IgD-negative memory B cell (primary cell): Measurements from ENCODE around the gene GSDMA. TPM values are rescaled to one million over a fixed set of nuclear protein-coding genes. Genes with fewer than 3 reads are reported as not detected.

Experiments
- H3K27ac Mint-ChIP-seq, 3 donors: one replicate each; pipeline ENCODE4 v1.8.0; 2020 to 2022; ENCODE audit warnings: mild to moderate bottlenecking in 3 of 3, mixed read lengths in 3 of 3, moderate library complexity in 1 of 3
- H3K27me3 Mint-ChIP-seq: one replicate; pipeline ENCODE4 v1.8.0; 2021; ENCODE audit warnings: mixed read lengths
- H3K36me3 Mint-ChIP-seq: one replicate; pipeline ENCODE4 v1.8.0; 2020; ENCODE audit warnings: mild to moderate bottlenecking, mixed read lengths
- H3K4me1 Mint-ChIP-seq, 3 donors: one replicate each; pipeline ENCODE4 v1.8.0; 2020 to 2022; ENCODE audit warnings: mixed read lengths in 3 of 3, mild to moderate bottlenecking in 1 of 3
- H3K4me3 Mint-ChIP-seq, 4 donors: one replicate each; pipeline ENCODE4 v1.8.0; 2020 to 2022; ENCODE audit warnings: mild to moderate bottlenecking in 4 of 4, mixed read lengths in 4 of 4, moderate library complexity in 3 of 4
- H3K9me3 Mint-ChIP-seq, 3 donors: one replicate each; pipeline ENCODE4 v1.8.0; 2020 to 2021; ENCODE audit warnings: mixed read lengths in 3 of 3, mild to moderate bottlenecking in 1 of 3
- polyA plus RNA-seq: library from polyadenylated mRNA; unstranded; fragments of 300-500 nt; fragmentation: Illumina TruSeq; gene quantifications from one replicate; pipeline ENCODE4 v1.2.3, GENCODE V29; 2021

The GSDMA gene
- polyA plus RNA-seq, 1 donor from 2014 or later = 0.19 TPM

GRCh38 chr17:39926135-39926587, 36.6 kb upstream of the GSDMA start:
- H3K36me3 Mint-ChIP-seq = peaks cover 2% of the 10 kb centered on the region
- H3K4me1 Mint-ChIP-seq = peaks cover 23 to 40% (median 30%) of the 10 kb centered on the region in 3 donors
- H3K27me3 Mint-ChIP-seq = no peaks in the 10 kb centered on the region
- H3K4me3 Mint-ChIP-seq = peak overlapping the region; percentile 90 to 98 (median 95)
- H3K9me3 Mint-ChIP-seq = no peaks in the 10 kb centered on the region
- H3K27ac Mint-ChIP-seq = peak overlapping the region; percentile 14 to 86 (median 67)

GRCh38 chr17:39926588-39927100, 36.2 kb upstream of the GSDMA start:
- no peaks in the 10 kb centered on the region for H3K27me3 Mint-ChIP-seq

GRCh38 chr17:39927101-39927928, 35.5 kb upstream of the GSDMA start, which contains the start of the genes LRRC3C and ORMDL3:
LRRC3C (plus strand) TSS chr17:39927732; CDS start chr17:39941524, 13,792 bp downstream.
ORMDL3 (minus strand) TSS chr17:39927601; CDS start chr17:39924203, 3,398 bp downstream.
- H3K36me3 Mint-ChIP-seq = no peaks in the 10 kb centered on the region
- H3K9me3 Mint-ChIP-seq = no peaks in the 10 kb centered on the region
- peak within 1 kb of the TSS; percentile 90 to 98 (median 95) for H3K4me3 Mint-ChIP-seq
- H3K27ac Mint-ChIP-seq = peak within 1 kb of the TSS; percentile 83 to 94 (median 83)
- H3K27me3 Mint-ChIP-seq = no peaks in the 10 kb centered on the region
- peaks cover 13 to 30% (median 26%) of the 10 kb centered on the region in 3 donors for H3K4me1 Mint-ChIP-seq

More at GRCh38 chr17:39926588-39927100, 36.2 kb upstream of the GSDMA start:
- Mint-ChIP-seq H3K36me3 (peaks cover under 1% of the 10 kb centered on the region), H3K4me1 (peaks cover 18 to 35% (median 26%) of the 10 kb centered on the region in 3 donors), H3K27ac (peak overlapping the region; percentile 14 to 86 (median 67)), H3K9me3 (no peaks in the 10 kb centered on the region), H3K4me3 (peak overlapping the region; percentile 90 to 98 (median 95))

- Mint-ChIP-seq H3K36me3 (no peaks in the 10 kb centered on the region), H3K4me1 (peaks cover 13 to 31% (median 26%) of the 10 kb centered on the region in 3 donors), H3K27me3 (no peaks in the 10 kb centered on the region), H3K27ac (peak overlapping the region; percentile 83 to 94 (median 83)), H3K9me3 (no peaks in the 10 kb centered on the region), H3K4me3 (peak overlapping the region; percentile 90 to 98 (median 95))
Measured at GRCh38 chr17:39927929-39928857, 34.6 kb upstream of the GSDMA start.

GRCh38 chr17:39928858-39929645, 33.8 kb upstream of the GSDMA start:
- H3K27me3 Mint-ChIP-seq = no peaks in the 10 kb centered on the region
- no peaks in the 10 kb centered on the region for H3K36me3 Mint-ChIP-seq
- H3K27ac Mint-ChIP-seq = peak overlapping the region in 1 of 3 donors; percentile 83
- H3K4me3 Mint-ChIP-seq = peak overlapping the region in 1 of 4 donors; percentile 93
- H3K4me1 Mint-ChIP-seq = peaks cover 13 to 32% (median 26%) of the 10 kb centered on the region in 3 donors
- no peaks in the 10 kb centered on the region for H3K9me3 Mint-ChIP-seq

GRCh38 chr17:39929646-39930407, 33.0 kb upstream of the GSDMA start:
- Mint-ChIP-seq H3K4me1 (peaks cover 10 to 24% (median 19%) of the 10 kb centered on the region in 3 donors), H3K4me3 (peak overlapping the region in 2 of 4 donors; percentile 47 to 89), H3K27ac (peak overlapping the region in 1 of 3 donors; percentile 83), H3K9me3 (no peaks in the 10 kb centered on the region), H3K27me3 (no peaks in the 10 kb centered on the region), H3K36me3 (no peaks in the 10 kb centered on the region)

- no peaks in the 10 kb centered on the region for H3K9me3 Mint-ChIP-seq
- no peak overlapping the region for H3K27ac Mint-ChIP-seq
- peaks cover 1 to 9% (median 6%) of the 10 kb centered on the region in 3 donors for H3K4me1 Mint-ChIP-seq
- H3K36me3 Mint-ChIP-seq = no peaks in the 10 kb centered on the region
- H3K27me3 Mint-ChIP-seq = no peaks in the 10 kb centered on the region
- peak overlapping the region in 1 of 4 donors; percentile 58 for H3K4me3 Mint-ChIP-seq
Measured at GRCh38 chr17:39933912-39934311, 28.9 kb upstream of the GSDMA start.

GRCh38 chr17:39934324-39934723, 28.5 kb upstream of the GSDMA start:
- Mint-ChIP-seq H3K9me3 (no peaks in the 10 kb centered on the region), H3K4me3 (peak overlapping the region in 1 of 4 donors; percentile 58), H3K36me3 (no peaks in the 10 kb centered on the region), H3K27ac (no peak overlapping the region), H3K4me1 (peaks cover 3 to 11% (median 6%) of the 10 kb centered on the region in 3 donors), H3K27me3 (no peaks in the 10 kb centered on the region)

GRCh38 chr17:39935909-39936308, 26.9 kb upstream of the GSDMA start:
- H3K4me3 Mint-ChIP-seq = peak overlapping the region in 1 of 4 donors; percentile 38
- H3K4me1 Mint-ChIP-seq = peaks cover 10 to 20% (median 11%) of the 10 kb centered on the region in 3 donors
- no peaks in the 10 kb centered on the region for H3K9me3 Mint-ChIP-seq
- H3K27me3 Mint-ChIP-seq = no peaks in the 10 kb centered on the region
- no peaks in the 10 kb centered on the region for H3K36me3 Mint-ChIP-seq
- no peak overlapping the region for H3K27ac Mint-ChIP-seq

GRCh38 chr17:39937447-39937846, 25.4 kb upstream of the GSDMA start:
- no peak overlapping the region for H3K27ac Mint-ChIP-seq
- peaks cover 10 to 20% (median 11%) of the 10 kb centered on the region in 3 donors for H3K4me1 Mint-ChIP-seq
- peaks cover 2% of the 10 kb centered on the region for H3K36me3 Mint-ChIP-seq
- H3K4me3 Mint-ChIP-seq = peak overlapping the region in 1 of 4 donors; percentile 67
- H3K27me3 Mint-ChIP-seq = no peaks in the 10 kb centered on the region
- H3K9me3 Mint-ChIP-seq = no peaks in the 10 kb centered on the region

- no peaks in the 10 kb centered on the region for H3K27me3 Mint-ChIP-seq
- H3K9me3 Mint-ChIP-seq = no peaks in the 10 kb centered on the region
- no peak overlapping the region for H3K4me3 Mint-ChIP-seq
- H3K4me1 Mint-ChIP-seq = peaks cover 10 to 18% (median 11%) of the 10 kb centered on the region in 3 donors
- peaks cover 2% of the 10 kb centered on the region for H3K36me3 Mint-ChIP-seq
- H3K27ac Mint-ChIP-seq = no peak overlapping the region
Measured at GRCh38 chr17:39938140-39938869, 24.5 kb upstream of the GSDMA start.

- peaks cover 10 to 18% (median 11%) of the 10 kb centered on the region in 3 donors for H3K4me1 Mint-ChIP-seq
- H3K27me3 Mint-ChIP-seq = no peaks in the 10 kb centered on the region
- no peak overlapping the region for H3K4me3 Mint-ChIP-seq
- no peaks in the 10 kb centered on the region for H3K9me3 Mint-ChIP-seq
- H3K36me3 Mint-ChIP-seq = peaks cover 2% of the 10 kb centered on the region
- peak overlapping the region in 2 of 3 donors; percentile 0 to 9 for H3K27ac Mint-ChIP-seq
Measured at GRCh38 chr17:39939106-39939505, 23.7 kb upstream of the GSDMA start.
